OCI-LY7 (cell line): ENCODE measurements around the gene RAPGEF6. TPM values are rescaled to one million over a fixed set of nuclear protein-coding genes. Genes with fewer than 3 reads are reported as not detected.

ENCODE experiments used
- BruUV-seq: library from RNA; stranded (reverse); fragments of 400-500 nt; replicated peaks from 2 replicates; lab custom pipeline; 2021; lab: Mats Ljungman, UMichigan
- CTCF ChIA-PET: fragments of 300-600 bp; sonication (Branson Sonifier 250); formaldehyde crosslinking; loops from one replicate; lab custom pipeline; 2022; ENCODE audit warnings: antibody characterized with exemption; ENCODE audit not compliant: unreplicated experiment; lab: Charles Lee
- POLR2A ChIA-PET: fragments of 300-600 bp; sonication (Branson Sonifier 250); formaldehyde crosslinking; loops from one replicate; lab custom pipeline; 2022; ENCODE audit warnings: antibody characterized with exemption; lab: Charles Lee
- DNase-seq: peaks from one replicate; pipeline ENCODE4 v3.0.0-alpha.2; 2015; ENCODE audit warnings: low spot score
- H2AFZ ChIP-seq: fragments of 200-600 bp; sonication (generic), shearing (Covaris generic); 2 replicates; pipeline ENCODE4 v1.6.1; 2014; ENCODE audit warnings: mild to moderate bottlenecking, antibody characterized with exemption, low read length, moderate library complexity
- H3K27ac ChIP-seq: fragments of 200-600 bp; sonication (generic); 2 replicates; pipeline ENCODE4 v1.5.1; 2014; ENCODE audit warnings: mixed run types, low read depth, mild to moderate bottlenecking, moderate library complexity, low read length, inconsistent platforms; ENCODE audit not compliant: poor library complexity, severe bottlenecking
- H3K36me3 ChIP-seq: fragments of 200-600 bp; sonication (generic); 2 replicates; pipeline ENCODE4 v1.6.1; 2014; ENCODE audit warnings: mild to moderate bottlenecking, antibody characterized with exemption, low read length, moderate library complexity, mixed read lengths; ENCODE audit not compliant: insufficient read depth
- H3K4me1 ChIP-seq: fragments of 200-600 bp; sonication (generic); 2 replicates; pipeline ENCODE4 v1.5.1; 2014; ENCODE audit warnings: mild to moderate bottlenecking, low read length; ENCODE audit not compliant: insufficient read depth, poor library complexity, severe bottlenecking
- H3K4me2 ChIP-seq: fragments of 200-600 bp; sonication (generic); 2 replicates; pipeline ENCODE4 v1.6.1; 2014; ENCODE audit warnings: mild to moderate bottlenecking, low read length
- H3K4me3 ChIP-seq: fragments of 200-600 bp; sonication (generic); 2 replicates; pipeline ENCODE4 v1.5.1; 2014; ENCODE audit warnings: mild to moderate bottlenecking, low read depth, low read length; ENCODE audit not compliant: poor library complexity, severe bottlenecking
- H3K79me2 ChIP-seq: fragments of 200-600 bp; sonication (generic); 2 replicates; pipeline ENCODE4 v1.6.1; 2016; ENCODE audit warnings: low read depth, mild to moderate bottlenecking, low read length, moderate library complexity, mixed read lengths; ENCODE audit not compliant: insufficient read depth
- H3K9me2 ChIP-seq: fragments of 200-600 bp; sonication (generic); 2 replicates; pipeline ENCODE4 v1.6.1; 2016; ENCODE audit warnings: mild to moderate bottlenecking, low read length, mixed read lengths; ENCODE audit not compliant: insufficient read depth
- H3K9me3 ChIP-seq: fragments of 200-600 bp; sonication (generic); 2 replicates; pipeline ENCODE4 v1.6.1; 2014; ENCODE audit warnings: mild to moderate bottlenecking, mixed run types, low read length, mixed read lengths
- H4K20me1 ChIP-seq: fragments of 200-600 bp; sonication (generic); 2 replicates; pipeline ENCODE4 v1.6.1; 2014; ENCODE audit warnings: mild to moderate bottlenecking, antibody characterized with exemption, low read length, moderate library complexity, mixed read lengths; ENCODE audit not compliant: insufficient read depth
- CTCF ChIP-seq: fragments of 200-600 bp; sonication (generic); conservative IDR thresholded peaks from 2 replicates; pipeline ENCODE4 v1.5.1; 2014; ENCODE audit warnings: mild to moderate bottlenecking, antibody characterized with exemption, low read length, moderate library complexity, mixed read lengths
- EZH2phosphoT487 ChIP-seq: fragments of 200-600 bp; sonication (generic); IDR thresholded peaks from 2 replicates; pipeline ENCODE4 v1.6.1; 2018; ENCODE audit warnings: low read depth, borderline replicate concordance, mild to moderate bottlenecking, mixed run types, antibody characterized with exemption, low read length, moderate library complexity, mixed read lengths
- intact Hi-C: fragments of 100-400 bp; cut with micrococcal nuclease; formaldehyde crosslinking; loops from one replicate; pipeline ENCODE4 v1.10.0; 2022; ENCODE audit not compliant: unreplicated experiment
- total RNA-seq, 2 experiments: library from RNA; depleted of rRNA in 1 of 2; stranded (reverse); fragments of >200 nt in 1 of 2; shearing (Covaris generic) in 1 of 2; gene quantifications; 2 replicates each; pipeline ENCODE4 v1.2.3, GENCODE V29; 2014 to 2022

Gene RAPGEF6
- total RNA-seq, 2 experiments from 2014 or later, result 39.6 to 50.8 TPM

- DNase-seq, result no peak
- ChIA-PET CTCF (no interaction called here), POLR2A (interaction anchor here (0.5 to 1.7 kb wide), 4 partner anchors 12 to 191 kb away, joined by 3 to 5 read pairs (median 4); no protein-coding TSS in a partner anchor)
- Histone ChIP-seq H3K79me2 (no peaks in the 10 kb centered on the region), H3K9me3 (no peaks in the 10 kb centered on the region), H2AFZ (no peak overlapping the region), H3K36me3 (peaks cover 91% of the 10 kb centered on the region), H3K9me2 (no peaks in the 10 kb centered on the region), H3K4me1 (no peaks in the 10 kb centered on the region), H3K4me2 (no peak overlapping the region), H4K20me1 (no peaks in the 10 kb centered on the region), H3K27ac (no peak overlapping the region), H3K4me3 (no peak overlapping the region)
- intact Hi-C loops, result no loop called here
- no peak for TF ChIP-seq CTCF
- no peak for TF ChIP-seq EZH2phosphoT487
- no TSS peak for BruUV-seq
These were observed 174.9 kb downstream of the RAPGEF6 start for GRCh38 chr5:131460133-131460532.

- no peaks in the 10 kb centered on the region for H3K9me3 ChIP-seq
- no peak overlapping the region for H3K4me2 ChIP-seq
- intact Hi-C loops, result no loop called here
- DNase-seq, result no peak
- no peaks in the 10 kb centered on the region for H3K4me1 ChIP-seq
- no peaks in the 10 kb centered on the region for H3K79me2 ChIP-seq
- peaks cover 96% of the 10 kb centered on the region for H3K36me3 ChIP-seq
- H3K4me3 ChIP-seq, result no peak overlapping the region
- CTCF ChIA-PET, result no interaction called here
- no TSS peak for BruUV-seq
- H4K20me1 ChIP-seq, result no peaks in the 10 kb centered on the region
- H3K27ac ChIP-seq, result no peak overlapping the region
- no peaks in the 10 kb centered on the region for H3K9me2 ChIP-seq
- H2AFZ ChIP-seq, result no peak overlapping the region
- TF ChIP-seq EZH2phosphoT487 (no peak), CTCF (no peak)
- POLR2A ChIA-PET, result interaction anchor here (0.6 to 1.3 kb wide), 3 partner anchors 11 to 645 kb away, joined by 3 to 9 read pairs (median 3); no protein-coding TSS in a partner anchor
These were observed 175.8 kb downstream of the RAPGEF6 start for GRCh38 chr5:131459216-131459615.

GRCh38 chr5:131457193-131457592 lies 177.8 kb downstream of the RAPGEF6 start:
- POLR2A ChIA-PET, result no interaction called here
- H3K4me1 ChIP-seq, result no peaks in the 10 kb centered on the region
- no peak overlapping the region for H3K4me3 ChIP-seq
- intact Hi-C loops, result no loop called here
- no TSS peak for BruUV-seq
- no peaks in the 10 kb centered on the region for H3K9me2 ChIP-seq
- no peaks in the 10 kb centered on the region for H3K79me2 ChIP-seq
- CTCF ChIA-PET, result no interaction called here
- H2AFZ ChIP-seq, result no peak overlapping the region
- H3K9me3 ChIP-seq, result no peaks in the 10 kb centered on the region
- H3K36me3 ChIP-seq, result peaks cover 97% of the 10 kb centered on the region
- H3K27ac ChIP-seq, result no peak overlapping the region
- no peak for DNase-seq
- no peak for TF ChIP-seq EZH2phosphoT487
- TF ChIP-seq CTCF, result no peak
- no peak overlapping the region for H3K4me2 ChIP-seq
- no peaks in the 10 kb centered on the region for H4K20me1 ChIP-seq
